Parathyroid adenoma (tissue), 2 donors: ENCODE data around the gene ALG8.
"Not testable (repeated sequence)": the region's sequence is repeated elsewhere in the genome, so short reads cannot be mapped to it uniquely, and the experiment has no call there.

Source experiments
- H2AFZ ChIP-seq: fragments of 300-600 bp; sonication (generic); one replicate; pipeline ENCODE4 v1.7.0; 2017; ENCODE audit warnings: antibody characterized with exemption, mild to moderate bottlenecking
- H3K27ac ChIP-seq: fragments of 300-600 bp; sonication (generic); one replicate; pipeline ENCODE4 v1.7.0; 2017
- H3K27me3 ChIP-seq: fragments of 300-600 bp; sonication (generic); one replicate; pipeline ENCODE4 v1.7.0; 2017; ENCODE audit warnings: low read length; ENCODE audit not compliant: control insufficient read depth, insufficient read depth
- H3K36me3 ChIP-seq: fragments of 300-600 bp; sonication (generic); one replicate; pipeline ENCODE4 v1.7.0; 2017; ENCODE audit warnings: low read length; ENCODE audit not compliant: control insufficient read depth, insufficient read depth
- H3K4me1 ChIP-seq: fragments of 300-600 bp; sonication (generic); one replicate; pipeline ENCODE4 v1.7.0; 2017; ENCODE audit warnings: control low read depth
- H3K4me2 ChIP-seq: fragments of 300-600 bp; sonication (generic); one replicate; pipeline ENCODE4 v1.7.0; 2017; ENCODE audit warnings: low read length
- H3K4me3 ChIP-seq: fragments of 300-600 bp; sonication (generic); one replicate; pipeline ENCODE4 v1.7.0; 2017; ENCODE audit warnings: low read depth, low read length
- H3K79me2 ChIP-seq: fragments of 300-600 bp; sonication (generic); one replicate; pipeline ENCODE4 v1.7.0; 2017; ENCODE audit warnings: control low read depth
- H3K9ac ChIP-seq: fragments of 300-600 bp; sonication (generic); one replicate; pipeline ENCODE4 v1.7.0; 2017; ENCODE audit warnings: mild to moderate bottlenecking
- H3K9me3 ChIP-seq: fragments of 300-600 bp; sonication (generic); one replicate; pipeline ENCODE4 v1.7.0; 2017; ENCODE audit warnings: low read length; ENCODE audit not compliant: control insufficient read depth
- CTCF ChIP-seq: fragments of 300-600 bp; sonication (generic); IDR thresholded peaks from one replicate; pipeline ENCODE4 v1.7.0; 2017; ENCODE audit warnings: antibody characterized with exemption, mild to moderate bottlenecking
- donor health status: primary hyperparathyroidism.

ALG8 gene

GRCh38 chr11:78079232-78080083, 60.0 kb downstream of the ALG8 start, which contains the start of gene NDUFC2:
NDUFC2 (minus strand) TSS chr11:78079862; CDS start chr11:78079744, 118 bp downstream.
- Histone ChIP-seq H3K4me2 (peak within 1 kb of the TSS; percentile 78), H3K4me1 (peaks cover 5% of the 10 kb centered on the region), H3K9me3 (no peaks in the 10 kb centered on the region), H3K27me3 (no peaks in the 10 kb centered on the region), H3K9ac (peak within 1 kb of the TSS; percentile 80), H3K27ac (peak within 1 kb of the TSS; percentile 84), H3K4me3 (peak within 1 kb of the TSS; percentile 84), H3K79me2 (peaks cover 21% of the 10 kb centered on the region), H2AFZ (peak within 1 kb of the TSS; percentile 83), H3K36me3 (no peaks in the 10 kb centered on the region)
- TF ChIP-seq CTCF = no peak

GRCh38 chr11:78078218-78079167, 60.9 kb downstream of the ALG8 start:
- Histone ChIP-seq H3K36me3 (no peaks in the 10 kb centered on the region), H3K4me2 (peak overlapping the region; percentile 78), H3K9me3 (no peaks in the 10 kb centered on the region), H3K9ac (peak overlapping the region; percentile 80), H3K79me2 (peaks cover 21% of the 10 kb centered on the region), H3K4me3 (peak overlapping the region; percentile 84), H3K27ac (no peak overlapping the region), H3K27me3 (no peaks in the 10 kb centered on the region), H2AFZ (no peak overlapping the region), H3K4me1 (peaks cover 5% of the 10 kb centered on the region)
- TF ChIP-seq CTCF = no peak

GRCh38 chr11:78077592-78077991, 61.8 kb downstream of the ALG8 start:
- not testable (repeated sequence) for H3K9ac ChIP-seq, H3K4me1 ChIP-seq, H3K36me3 ChIP-seq, H2AFZ ChIP-seq, H3K27me3 ChIP-seq, H3K9me3 ChIP-seq, H3K27ac ChIP-seq
- peak overlapping the region; percentile 84 for H3K4me3 ChIP-seq
- peak overlapping the region; percentile 78 for H3K4me2 ChIP-seq
- H3K79me2 ChIP-seq = peaks cover 21% of the 10 kb centered on the region

GRCh38 chr11:78076733-78077403, 62.6 kb downstream of the ALG8 start:
- Histone ChIP-seq H3K9ac (no peak overlapping the region), H3K27me3 (no peaks in the 10 kb centered on the region), H3K9me3 (no peaks in the 10 kb centered on the region), H3K4me1 (peaks cover 5% of the 10 kb centered on the region), H3K4me2 (no peak overlapping the region), H3K79me2 (peaks cover 21% of the 10 kb centered on the region), H3K4me3 (no peak overlapping the region), H2AFZ (no peak overlapping the region), H3K27ac (no peak overlapping the region), H3K36me3 (no peaks in the 10 kb centered on the region)
- TF ChIP-seq CTCF = no peak
